OCI-LY3 (cell line): ENCODE results near the gene ATP2C2.

ENCODE experiments used
- H2AFZ ChIP-seq: fragments of 200-600, 300-600 bp; shearing (Covaris generic); 2 replicates; pipeline ENCODE4 v1.6.0; 2014; ENCODE audit warnings: antibody characterized with exemption, low read depth, low read length
- H3K27ac ChIP-seq: fragments of 200-600, 300-600 bp; sonication (generic); 2 replicates; pipeline ENCODE4 v1.5.1; 2014; ENCODE audit warnings: mild to moderate bottlenecking, low read length, moderate library complexity, mixed read lengths
- H3K27me3 ChIP-seq: fragments of 200-600, 300-600 bp; sonication (generic); 2 replicates; pipeline ENCODE4 v1.6.1; 2014; ENCODE audit warnings: low read depth, low read length, mixed read lengths
- H3K36me3 ChIP-seq: fragments of 200-600, 300-600 bp; sonication (generic); replicated peaks from 2 replicates; pipeline ENCODE3; 2014; ENCODE audit warnings: low read depth, low read length, mixed read lengths
- H3K4me1 ChIP-seq: fragments of 300-600, 200-600 bp; sonication (generic); 2 replicates; pipeline ENCODE4 v1.6.1; 2014; ENCODE audit warnings: low read length, mixed read lengths
- H3K4me2 ChIP-seq: fragments of 200-600, 300-600 bp; sonication (generic); 2 replicates; pipeline ENCODE4 v1.6.1; 2014; ENCODE audit warnings: low read length, mixed read lengths
- H3K4me3 ChIP-seq: fragments of 300-600, 200-600 bp; sonication (generic); 2 replicates; pipeline ENCODE4 v1.5.1; 2014; ENCODE audit warnings: antibody characterized with exemption, mild to moderate bottlenecking, low read length, moderate library complexity
- H3K79me2 ChIP-seq: fragments of 300-600, 200-600 bp; shearing (Covaris generic); 2 replicates; pipeline ENCODE4 v1.6.1; 2014; ENCODE audit warnings: mild to moderate bottlenecking, low read length, mixed read lengths
- H3K9ac ChIP-seq: fragments of 300-600, 200-600 bp; shearing (Covaris generic); 2 replicates; pipeline ENCODE4 v1.6.0; 2014; ENCODE audit warnings: mild to moderate bottlenecking, low read length, moderate library complexity
- H3K9me3 ChIP-seq: fragments of 200-600, 300-600 bp; shearing (Covaris generic); 2 replicates; pipeline ENCODE4 v1.6.1; 2014; ENCODE audit warnings: low read length, mixed read lengths; ENCODE audit not compliant: insufficient read depth
- H4K20me1 ChIP-seq: fragments of 200-600, 300-600 bp; sonication (generic); 2 replicates; pipeline ENCODE4 v1.6.1; 2016; ENCODE audit warnings: low read length, mixed read lengths; ENCODE audit not compliant: insufficient read depth
- EZH2phosphoT487 ChIP-seq: fragments of 200-600 bp; shearing (Covaris generic); IDR thresholded peaks from 2 replicates; pipeline ENCODE4 v1.6.1; 2018; ENCODE audit warnings: antibody characterized with exemption, mixed run types, low read depth
- TF ChIP-seq, protein P1 (sequence below): fragments of 200-600, 300-600 bp; sonication (generic); IDR thresholded peaks from 2 replicates; pipeline ENCODE4 v1.5.1; 2014; ENCODE audit warnings: antibody characterized with exemption, low read length, low read depth

ATP2C2 gene

DNA sequence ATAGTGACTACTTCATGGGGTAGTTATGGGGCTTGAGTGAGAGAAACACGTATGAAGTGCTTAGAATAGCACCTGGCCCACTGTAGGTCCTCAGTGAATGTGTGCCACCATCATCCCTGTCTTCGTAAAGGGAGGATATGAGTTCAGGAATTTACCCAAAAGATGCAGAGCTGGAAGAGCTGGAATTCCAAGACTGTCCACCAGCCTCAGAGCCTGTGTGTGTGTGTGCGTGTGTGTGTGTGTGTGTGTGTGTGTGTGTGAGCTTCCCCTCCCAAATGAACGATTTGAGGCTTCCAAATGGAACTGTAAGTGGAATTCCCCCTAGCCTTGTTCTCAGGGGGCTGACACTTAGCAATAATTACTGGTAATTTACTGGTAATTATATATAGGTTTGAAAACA is 46.4 kb upstream of the ATP2C2 start:
- no peak for TF ChIP-seq EZH2phosphoT487
- TF ChIP-seq, protein P1, sequence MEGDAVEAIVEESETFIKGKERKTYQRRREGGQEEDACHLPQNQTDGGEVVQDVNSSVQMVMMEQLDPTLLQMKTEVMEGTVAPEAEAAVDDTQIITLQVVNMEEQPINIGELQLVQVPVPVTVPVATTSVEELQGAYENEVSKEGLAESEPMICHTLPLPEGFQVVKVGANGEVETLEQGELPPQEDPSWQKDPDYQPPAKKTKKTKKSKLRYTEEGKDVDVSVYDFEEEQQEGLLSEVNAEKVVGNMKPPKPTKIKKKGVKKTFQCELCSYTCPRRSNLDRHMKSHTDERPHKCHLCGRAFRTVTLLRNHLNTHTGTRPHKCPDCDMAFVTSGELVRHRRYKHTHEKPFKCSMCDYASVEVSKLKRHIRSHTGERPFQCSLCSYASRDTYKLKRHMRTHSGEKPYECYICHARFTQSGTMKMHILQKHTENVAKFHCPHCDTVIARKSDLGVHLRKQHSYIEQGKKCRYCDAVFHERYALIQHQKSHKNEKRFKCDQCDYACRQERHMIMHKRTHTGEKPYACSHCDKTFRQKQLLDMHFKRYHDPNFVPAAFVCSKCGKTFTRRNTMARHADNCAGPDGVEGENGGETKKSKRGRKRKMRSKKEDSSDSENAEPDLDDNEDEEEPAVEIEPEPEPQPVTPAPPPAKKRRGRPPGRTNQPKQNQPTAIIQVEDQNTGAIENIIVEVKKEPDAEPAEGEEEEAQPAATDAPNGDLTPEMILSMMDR, result no peak
- Histone ChIP-seq H3K27me3 (peaks cover 9% of the 10 kb centered on the region; the same call in 1 of the 2 replicates), H4K20me1 (no peaks in the 10 kb centered on the region), H2AFZ (no peak overlapping the region), H3K27ac (no peak overlapping the region), H3K9me3 (no peaks in the 10 kb centered on the region), H3K36me3 (no peaks in the 10 kb centered on the region), H3K79me2 (no peaks in the 10 kb centered on the region), H3K4me2 (no peak overlapping the region), H3K4me3 (no peak overlapping the region), H3K9ac (no peak overlapping the region), H3K4me1 (no peaks in the 10 kb centered on the region)

DNA sequence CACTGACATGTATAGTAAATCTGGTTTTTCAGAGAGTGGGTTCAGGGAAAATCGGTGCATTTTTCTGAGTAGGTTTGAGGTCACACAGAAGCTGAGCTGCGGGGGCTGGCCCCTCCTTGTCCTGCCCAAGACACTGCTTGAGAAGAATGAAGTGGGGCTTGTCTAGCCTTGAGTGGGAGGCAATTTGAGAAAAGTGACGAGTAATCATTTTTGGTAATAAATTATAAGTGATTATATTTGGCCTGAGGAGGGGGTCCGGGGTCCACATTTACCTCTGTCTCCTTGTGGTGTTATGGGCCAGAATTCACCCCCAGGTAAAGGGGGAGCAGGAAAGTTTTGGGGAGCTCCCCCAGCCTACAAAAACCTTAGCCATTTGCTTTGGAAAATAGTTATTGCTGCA is 45.6 kb upstream of the ATP2C2 start:
- no peak overlapping the region for H3K4me3 ChIP-seq
- TF ChIP-seq, protein P1, result no peak
- TF ChIP-seq EZH2phosphoT487, result no peak
- H3K9me3 ChIP-seq, result no peaks in the 10 kb centered on the region
- no peak overlapping the region for H3K27ac ChIP-seq
- no peak overlapping the region for H2AFZ ChIP-seq
- H3K36me3 ChIP-seq, result no peaks in the 10 kb centered on the region
- no peaks in the 10 kb centered on the region for H3K4me1 ChIP-seq
- peaks cover 9% of the 10 kb centered on the region; the same call in 1 of the 2 replicates for H3K27me3 ChIP-seq
- no peak overlapping the region for H3K9ac ChIP-seq
- no peak overlapping the region for H3K4me2 ChIP-seq
- H3K79me2 ChIP-seq, result no peaks in the 10 kb centered on the region
- no peaks in the 10 kb centered on the region for H4K20me1 ChIP-seq

DNA sequence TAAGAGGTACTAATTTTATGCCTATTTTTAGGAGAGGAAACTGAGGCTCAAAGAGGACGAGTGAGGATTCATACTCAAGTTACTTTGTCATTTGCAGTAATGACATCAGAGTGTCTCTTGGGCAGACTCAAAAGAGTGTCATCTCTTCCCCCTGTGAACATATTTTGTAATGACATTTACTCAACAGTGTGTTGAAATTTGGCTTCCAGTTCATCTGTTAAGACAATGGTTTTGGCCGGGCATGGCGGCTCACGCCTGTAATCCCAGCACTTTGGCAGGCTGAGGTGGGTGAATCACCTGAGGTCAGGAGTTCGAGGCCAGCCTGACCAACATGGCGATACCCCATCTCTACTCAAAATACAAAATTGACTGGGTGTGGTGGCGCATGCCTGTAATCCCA is 44.7 kb upstream of the ATP2C2 start:
- Histone ChIP-seq H3K4me3 (no peak overlapping the region), H3K4me1 (no peaks in the 10 kb centered on the region), H3K36me3 (no peaks in the 10 kb centered on the region), H3K9ac (no peak overlapping the region), H3K9me3 (no peaks in the 10 kb centered on the region), H3K79me2 (no peaks in the 10 kb centered on the region), H2AFZ (no peak overlapping the region), H3K4me2 (no peak overlapping the region), H4K20me1 (no peaks in the 10 kb centered on the region), H3K27me3 (peaks cover 9% of the 10 kb centered on the region; the same call in 1 of the 2 replicates), H3K27ac (no peak overlapping the region)
- no peak for TF ChIP-seq EZH2phosphoT487
- TF ChIP-seq, protein P1, result no peak

DNA sequence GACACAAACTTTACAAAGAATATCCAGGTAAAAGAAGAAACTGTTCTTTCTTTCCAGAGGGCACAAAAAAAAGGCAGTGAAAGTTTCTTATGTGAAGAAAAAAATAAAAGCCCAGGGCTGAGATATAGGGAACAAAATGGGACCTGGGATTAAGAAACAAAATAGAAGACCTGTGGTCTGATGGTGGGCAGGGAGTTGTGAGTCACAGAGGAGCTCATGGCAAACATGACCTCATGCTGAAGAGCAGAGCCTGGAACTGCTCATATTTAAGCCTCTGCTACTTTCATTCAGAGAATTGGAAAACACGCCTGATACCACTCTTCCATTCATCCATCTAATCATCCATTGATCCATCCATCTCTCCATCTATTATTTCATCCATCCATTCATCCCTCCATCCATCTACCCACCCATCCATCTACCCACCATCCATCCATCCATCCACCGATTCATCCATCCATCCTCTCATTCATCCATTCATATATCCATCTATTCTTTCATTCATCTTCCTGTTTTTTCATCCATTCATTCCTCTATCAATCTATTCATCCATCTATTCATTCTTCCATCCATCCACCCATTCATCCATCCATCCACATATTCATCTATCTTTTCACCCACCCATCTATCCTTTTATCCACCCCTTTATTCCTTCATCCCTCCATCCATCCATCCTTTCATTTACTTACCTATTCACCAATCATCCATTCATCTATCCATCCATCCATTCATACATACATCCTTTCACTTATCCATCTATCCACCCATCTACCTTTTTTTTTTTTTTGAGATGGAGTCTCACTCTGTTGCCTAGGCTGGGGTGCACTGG is 43.7 kb upstream of the ATP2C2 start:
- TF ChIP-seq EZH2phosphoT487, result no peak
- TF ChIP-seq, protein P1, result no peak
- Histone ChIP-seq H3K27me3 (peaks cover 9% of the 10 kb centered on the region; the same call in 1 of the 2 replicates), H3K79me2 (no peaks in the 10 kb centered on the region), H3K27ac (no peak overlapping the region), H3K9ac (no peak overlapping the region), H2AFZ (no peak overlapping the region), H3K4me3 (no peak overlapping the region), H3K4me1 (no peaks in the 10 kb centered on the region), H3K9me3 (no peaks in the 10 kb centered on the region), H4K20me1 (no peaks in the 10 kb centered on the region), H3K4me2 (no peak overlapping the region), H3K36me3 (no peaks in the 10 kb centered on the region)
